HEK293T (cell line): ENCODE data around the gene INPP4A.

Experiments used
- ARNT ChIP-seq: fragments of 450-650 bp; IDR thresholded peaks from 2 replicates; pipeline ENCODE4 v1.6.1; 2017; ENCODE audit warnings: mild to moderate bottlenecking
- BHLHE40 ChIP-seq: fragments of 450-650 bp; IDR thresholded peaks from 2 replicates; pipeline ENCODE4 v1.6.1; 2016; ENCODE audit warnings: mild to moderate bottlenecking, moderate library complexity, borderline replicate concordance
- CTBP1 ChIP-seq: fragments of 450-650 bp; IDR thresholded peaks from 2 replicates; pipeline ENCODE4 v1.6.1; 2016; ENCODE audit warnings: borderline replicate concordance
- ELF4 ChIP-seq: fragments of 450-650 bp; IDR thresholded peaks from 2 replicates; pipeline ENCODE4 v1.6.1; 2017; ENCODE audit warnings: antibody characterized with exemption
- FOXA1 ChIP-seq: fragments of 450-650 bp; IDR thresholded peaks from 2 replicates; pipeline ENCODE4 v1.6.1; 2016; ENCODE audit warnings: mild to moderate bottlenecking
- FOXK2 ChIP-seq: fragments of 450-650 bp; IDR thresholded peaks from 2 replicates; pipeline ENCODE4 v1.6.1; 2016; ENCODE audit warnings: mild to moderate bottlenecking
- L3MBTL2 ChIP-seq: fragments of 450-650 bp; conservative IDR thresholded peaks from 2 replicates; pipeline ENCODE4 v1.6.1; 2016; ENCODE audit warnings: mild to moderate bottlenecking
- NFRKB ChIP-seq: fragments of 450-650 bp; IDR thresholded peaks from 2 replicates; pipeline ENCODE4 v1.6.1; 2016; ENCODE audit warnings: mild to moderate bottlenecking, moderate library complexity
- SP1 ChIP-seq: fragments of 450-650 bp; IDR thresholded peaks from 2 replicates; pipeline ENCODE4 v1.6.1; 2017
- TARDBP ChIP-seq: fragments of 450-650 bp; IDR thresholded peaks from 2 replicates; pipeline ENCODE4 v1.6.1; 2016
- ZNF384 ChIP-seq: fragments of 450-650 bp; IDR thresholded peaks from 2 replicates; pipeline ENCODE4 v1.6.1; 2016

DNA sequence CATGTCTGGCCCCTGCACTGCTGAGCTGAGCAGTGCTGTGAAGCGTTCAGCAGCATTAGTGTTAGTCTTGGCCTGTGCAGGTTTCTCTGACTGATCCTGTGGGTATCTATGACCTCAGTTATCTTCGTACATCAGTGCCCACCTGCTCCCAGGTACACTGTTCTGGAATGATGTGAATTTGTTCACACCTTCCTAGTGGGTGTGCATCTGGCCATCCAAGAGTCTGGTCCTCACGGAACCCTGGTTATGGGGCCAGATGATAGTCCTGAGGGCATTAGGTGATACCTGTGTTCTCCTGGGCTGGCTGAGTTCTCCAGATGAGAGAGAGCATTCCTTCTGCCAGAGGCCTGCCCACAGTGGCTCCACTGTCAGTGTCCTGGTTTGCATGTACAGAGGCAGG, 57.2 kb downstream of the INPP4A start:
- no peak for TF ChIP-seq BHLHE40
- TF ChIP-seq ELF4, result no peak
- no peak for TF ChIP-seq ARNT
- no peak for TF ChIP-seq ZNF384
- TF ChIP-seq NFRKB, result no peak
- TF ChIP-seq FOXA1, result no peak
- TF ChIP-seq TARDBP, result no peak
- TF ChIP-seq SP1, result no peak
- TF ChIP-seq L3MBTL2, result no peak
- TF ChIP-seq FOXK2, result no peak
- no peak for TF ChIP-seq CTBP1
